ENCODE results near the gene TMPRSS6. TPM values are rescaled to one million over a fixed set of nuclear protein-coding genes. Genes with fewer than 3 reads are reported as not detected.

The TMPRSS6 gene
- total RNA-seq, 1 experiment from 2014 or later = 0.39 TPM

- Histone ChIP-seq H4K20me1 (ENCODE audit: insufficient read depth) (no peaks in the 10 kb centered on the region), H3K36me3 (ENCODE audit: control insufficient read depth in 1 of 2, insufficient read depth in 2 of 2, low read length in 2 of 2) (no peaks in the 10 kb centered on the region), H3K27me3 (ENCODE audit: insufficient read depth, low read length) (no peaks in the 10 kb centered on the region; the same call in 1 of the 2 replicates), H3K4me1 (ENCODE audit: control insufficient read depth in 1 of 2, insufficient read depth in 2 of 2, low read length in 2 of 2) (peaks cover 11 to 27% of the 10 kb centered on the region in 2 experiments), H3K27ac (ENCODE audit: low read depth, low read length) (no peak overlapping the region), H3K9me2 (ENCODE audit: insufficient read depth) (no peaks in the 10 kb centered on the region), H2AFZ (ENCODE audit: low read depth, low read length, poor library complexity, severe bottlenecking) (no peak overlapping the region), H3K4me2 (ENCODE audit: low read length) (no peak overlapping the region), H3K9ac (ENCODE audit: low read length) (no peak overlapping the region), H3K9me3 (ENCODE audit: control insufficient read depth in 1 of 2, insufficient read depth in 1 of 2, low read depth in 1 of 2, low read length in 2 of 2) (no peaks in the 10 kb centered on the region), H3K4me3 (replicated peaks in 1 of 2; ENCODE audit: low read depth in 1 of 2, low read length in 2 of 2) (no peak overlapping the region), H3K79me2 (ENCODE audit: insufficient read depth, low read length) (no peaks in the 10 kb centered on the region)
- ChIA-PET POLR2A (no interaction called here), RAD21 (ENCODE audit: low non-redundant PET in 1 of 2, low total read pairs in 2 of 2, uncharacterized antibody in 2 of 2, unreplicated experiment in 2 of 2) (no interaction called here), CTCF (no interaction called here)
- intact Hi-C loops (cut with micrococcal nuclease) = no loop called here
- ATAC-seq (no peak), DNase-seq (ENCODE audit: low read depth, low spot score) (no peak)
- no peak for TF ChIP-seq POLR2A (IDR thresholded peaks at IDR 0.05; ENCODE audit: borderline replicate concordance, extremely low read depth, insufficient read depth, insufficient read length)
- TF ChIP-seq EGR1 (IDR thresholded peaks at IDR 0.05; ENCODE audit: low read depth) = no peak
- no peak for TF ChIP-seq ZNF274 (IDR thresholded peaks at IDR 0.05; ENCODE audit: low read depth, low read length)
- no peak for TF ChIP-seq ZFX (IDR thresholded peaks at IDR 0.05)
- no peak for TF ChIP-seq RAD21 (IDR thresholded peaks at IDR 0.05; ENCODE audit: low read depth)
- BruUV-seq (replicated peaks) = no TSS peak
Observed at GRCh38 chr22:37091994-37092393, 17.5 kb downstream of the TMPRSS6 start.

GRCh38 chr22:37090920-37091695, 18.4 kb downstream of the TMPRSS6 start:
- Histone ChIP-seq H4K20me1 (ENCODE audit: insufficient read depth) (no peaks in the 10 kb centered on the region), H3K79me2 (ENCODE audit: insufficient read depth, low read length) (no peaks in the 10 kb centered on the region), H3K27me3 (ENCODE audit: insufficient read depth, low read length) (no peaks in the 10 kb centered on the region; the same call in 1 of the 2 replicates), H3K9ac (ENCODE audit: low read length) (no peak overlapping the region), H3K4me2 (ENCODE audit: low read length) (no peak overlapping the region), H3K4me3 (replicated peaks in 1 of 2; ENCODE audit: low read depth in 1 of 2, low read length in 2 of 2) (no peak overlapping the region), H3K9me3 (ENCODE audit: control insufficient read depth in 1 of 2, insufficient read depth in 1 of 2, low read depth in 1 of 2, low read length in 2 of 2) (no peaks in the 10 kb centered on the region), H2AFZ (ENCODE audit: low read depth, low read length, poor library complexity, severe bottlenecking) (no peak overlapping the region), H3K27ac (ENCODE audit: low read depth, low read length) (no peak overlapping the region), H3K4me1 (ENCODE audit: control insufficient read depth in 1 of 2, insufficient read depth in 2 of 2, low read length in 2 of 2) (peaks cover 11 to 29% of the 10 kb centered on the region in 2 experiments), H3K36me3 (ENCODE audit: control insufficient read depth in 1 of 2, insufficient read depth in 2 of 2, low read length in 2 of 2) (no peaks in the 10 kb centered on the region), H3K9me2 (ENCODE audit: insufficient read depth) (no peaks in the 10 kb centered on the region)
- ChIA-PET POLR2A (no interaction called here), RAD21 (ENCODE audit: low non-redundant PET in 1 of 2, low total read pairs in 2 of 2, uncharacterized antibody in 2 of 2, unreplicated experiment in 2 of 2) (no interaction called here), CTCF (no interaction called here)
- DNase-seq (ENCODE audit: low read depth, low spot score) (no peak), ATAC-seq (no peak)
- intact Hi-C loops (cut with micrococcal nuclease) = no loop called here
- BruUV-seq (replicated peaks) = no TSS peak
- TF ChIP-seq JUND (IDR thresholded peaks at IDR 0.05) (no peak), RAD21 (IDR thresholded peaks at IDR 0.05; ENCODE audit: low read depth) (no peak), ZFX (IDR thresholded peaks at IDR 0.05) (no peak), SIN3A (IDR thresholded peaks at IDR 0.05; ENCODE audit: low read depth) (no peak), CTCF (IDR thresholded peaks at IDR 0.05 in 2 of 3, conservative IDR thresholded peaks at IDR 0.05 in 1 of 3; ENCODE audit: borderline replicate concordance in 1 of 3, insufficient read depth in 1 of 3, low read depth in 2 of 3, low read length in 2 of 3) (no peak), ELF1 (IDR thresholded peaks at IDR 0.05; ENCODE audit: borderline replicate concordance, low read depth) (no peak), MAX (IDR thresholded peaks at IDR 0.05) (no peak), SP1 (IDR thresholded peaks at IDR 0.05; ENCODE audit: low read depth) (no peak), TCF7L2 (IDR thresholded peaks at IDR 0.05; ENCODE audit: borderline replicate concordance, extremely low read depth, insufficient read depth, insufficient read length) (no peak), EZH2 (IDR thresholded peaks at IDR 0.05) (no peak), YY1 (IDR thresholded peaks at IDR 0.05; ENCODE audit: extremely low read depth, insufficient replicate concordance, low read depth, low read length) (no peak), ATF3 (IDR thresholded peaks at IDR 0.05) (no peak), POLR2A (IDR thresholded peaks at IDR 0.05; ENCODE audit: borderline replicate concordance, extremely low read depth, insufficient read depth, insufficient read length) (no peak), EGR1 (IDR thresholded peaks at IDR 0.05; ENCODE audit: low read depth) (no peak), ZBTB33 (IDR thresholded peaks at IDR 0.05; ENCODE audit: extremely low read depth, insufficient replicate concordance, low read length) (no peak)

Measured in HCT116 (cell line).